HG02623 (cell line): ENCODE data around the gene CDK8.
A peak's percentile ranks its signal among the peaks of the same experiment; 100 is the strongest.
"Not testable (repeated sequence)": the region's sequence is repeated elsewhere in the genome, so short reads cannot be mapped to it uniquely, and the experiment has no call there.

Source experiments
- ATAC-seq: cut with Tn5 transposase; IDR thresholded peaks from one replicate; pipeline ENCODE4 v1.9.1; 2021; ENCODE audit warnings: moderate library complexity; ENCODE audit not compliant: unreplicated experiment

The CDK8 gene

DNA sequence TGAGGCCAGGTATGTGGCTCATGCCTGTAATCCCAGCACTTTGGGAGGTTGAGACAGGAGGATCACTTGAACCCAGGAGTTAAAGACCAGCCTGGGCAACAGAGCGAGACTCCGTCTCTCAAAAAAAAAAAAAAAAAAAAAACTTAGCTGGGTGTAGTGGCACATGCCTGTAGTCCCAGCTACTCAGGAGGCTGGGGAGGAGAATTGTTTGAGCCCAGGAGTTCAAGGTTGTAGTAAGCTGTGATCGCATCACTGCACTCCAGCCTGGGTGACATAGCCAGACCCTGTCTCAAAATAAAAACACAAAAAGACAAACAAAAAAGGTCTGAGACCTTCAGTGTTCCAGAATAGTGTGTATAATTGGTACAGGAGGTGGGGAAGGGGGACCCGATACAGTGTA, 1.9 kb upstream of the CDK8 start:
- not testable (repeated sequence) for ATAC-seq

DNA sequence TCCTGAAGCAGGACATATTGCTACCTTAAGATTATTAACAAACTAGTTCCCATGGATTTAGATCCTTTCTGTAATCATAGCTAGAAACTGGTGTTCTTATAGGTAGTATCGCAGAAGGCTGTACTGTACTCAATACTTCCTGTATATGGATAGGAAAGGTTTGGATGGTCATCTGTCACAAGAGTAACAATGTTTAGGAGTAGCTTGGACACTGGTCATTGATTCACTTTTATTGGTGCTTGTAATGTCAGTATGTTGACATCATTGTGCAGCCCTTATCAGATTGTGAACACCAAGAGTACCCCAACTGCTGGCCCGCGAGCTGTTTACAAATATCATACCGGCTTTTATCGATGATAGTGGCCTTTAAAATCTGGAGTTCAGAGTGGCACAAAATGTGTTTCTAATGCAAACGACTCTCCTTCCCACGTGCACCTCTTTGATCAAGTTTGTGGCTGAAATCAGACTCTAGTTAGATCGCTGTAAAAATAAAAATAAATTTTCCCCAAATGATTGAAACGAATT, 605 bp upstream of the CDK8 start:
- no peak for ATAC-seq

DNA sequence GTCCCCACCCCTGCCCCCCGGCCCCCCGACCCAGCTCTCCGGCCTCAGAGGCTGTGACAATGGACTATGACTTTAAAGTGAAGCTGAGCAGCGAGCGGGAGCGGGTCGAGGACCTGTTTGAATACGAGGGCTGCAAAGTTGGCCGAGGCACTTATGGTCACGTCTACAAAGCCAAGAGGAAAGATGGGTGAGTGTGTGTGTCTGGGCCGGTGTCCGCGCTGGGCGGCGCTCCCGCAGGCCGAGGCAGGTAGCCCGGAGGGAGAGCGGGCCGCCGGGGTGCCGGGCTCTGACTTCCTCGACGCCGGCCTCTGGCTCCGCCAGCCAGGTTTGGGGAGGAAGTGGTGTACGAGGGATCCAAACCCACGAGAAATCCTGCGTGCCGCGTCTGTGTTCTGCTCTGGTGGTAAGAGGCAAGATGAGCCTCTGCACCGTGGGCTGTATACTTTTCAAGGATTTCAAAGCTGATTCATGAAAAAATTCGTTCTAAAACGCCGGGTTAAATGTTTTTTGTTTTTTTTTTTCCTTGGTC, 718 bp downstream of the CDK8 start:
- ATAC-seq: peak; percentile 27

DNA sequence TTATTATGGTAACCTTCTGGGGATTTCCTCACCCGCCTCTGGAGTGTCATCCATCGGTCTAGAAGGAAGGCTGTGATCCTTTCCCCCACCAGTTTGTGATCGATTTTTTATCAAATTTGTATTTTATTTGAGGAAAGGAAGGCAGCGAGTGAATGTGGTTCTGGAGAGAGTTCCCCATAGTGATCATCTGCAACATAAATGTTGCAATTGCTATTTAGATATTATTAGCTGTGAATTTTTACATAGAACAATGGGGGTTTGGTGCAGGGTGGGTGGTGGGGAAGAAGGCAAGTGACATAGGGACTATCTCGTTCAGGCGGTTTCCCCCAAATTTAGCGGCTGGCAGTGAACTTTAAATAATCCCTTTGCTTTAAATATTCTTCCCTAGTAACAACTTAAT, 1.2 kb downstream of the CDK8 start:
- no peak for ATAC-seq

DNA sequence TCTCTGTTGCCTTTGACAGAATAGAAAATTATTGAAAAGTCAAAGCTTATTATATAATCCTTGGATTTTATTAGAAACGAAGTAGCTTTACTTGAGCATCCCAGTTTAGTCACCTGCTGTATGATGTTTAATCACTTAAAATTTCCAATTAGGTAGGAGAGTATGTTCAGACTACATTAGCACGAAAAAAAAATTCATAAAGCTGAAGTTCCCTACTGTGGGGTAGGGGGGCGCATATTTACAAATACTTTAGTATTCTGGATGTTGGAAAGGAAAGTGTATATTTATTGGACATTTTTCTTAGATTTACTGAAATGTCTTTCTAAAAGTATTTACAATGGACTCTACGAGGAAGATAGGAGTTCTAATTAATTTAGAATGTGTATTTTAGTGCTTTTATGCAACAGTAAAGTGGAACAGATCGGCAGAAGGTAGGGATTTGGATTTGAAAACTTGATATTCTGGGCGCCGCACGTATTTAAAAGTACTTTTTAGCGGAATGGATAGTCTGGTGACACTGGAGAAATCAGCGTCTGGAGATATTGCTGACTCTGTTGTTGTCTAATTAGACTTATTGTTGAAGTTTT, 1.9 kb downstream of the CDK8 start:
- no peak for ATAC-seq

DNA sequence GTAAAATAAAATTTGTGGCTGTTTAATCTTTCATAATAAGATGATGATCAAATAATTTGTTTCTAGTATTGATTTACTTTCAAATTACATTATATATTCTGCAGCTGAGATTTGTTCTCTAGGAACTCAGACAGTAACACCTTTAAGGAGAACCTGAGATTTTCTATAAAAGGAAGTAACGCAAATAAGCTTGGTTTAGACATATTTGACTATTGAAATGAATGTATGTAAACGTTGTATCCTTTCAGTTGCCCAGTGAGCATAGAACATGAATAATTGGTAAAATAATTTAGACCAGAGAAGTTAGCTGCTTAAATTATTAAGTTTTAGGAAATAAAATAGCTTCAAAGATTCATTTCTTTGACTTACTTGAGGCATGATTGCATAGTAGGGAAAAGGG, 3.1 kb downstream of the CDK8 start:
- ATAC-seq: no peak

DNA sequence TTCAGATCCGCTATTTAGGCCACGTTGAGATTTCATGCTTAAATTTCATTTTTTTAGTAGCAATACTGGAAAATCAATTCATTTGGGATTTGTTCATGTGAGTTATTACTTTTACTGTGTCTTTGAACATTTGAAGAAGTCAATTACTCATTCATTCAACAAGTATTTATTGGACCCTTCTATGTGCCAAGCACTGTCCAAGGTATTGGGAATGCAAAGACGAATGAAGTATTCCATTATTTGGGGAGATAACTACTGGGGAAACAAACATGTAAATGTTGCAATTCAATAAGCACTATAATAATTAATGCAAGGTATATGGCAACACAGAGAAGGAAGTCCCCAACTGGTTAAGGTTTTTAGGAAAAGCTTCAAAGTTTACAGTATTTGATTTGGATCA, 5.7 kb downstream of the CDK8 start:
- ATAC-seq: no peak

DNA sequence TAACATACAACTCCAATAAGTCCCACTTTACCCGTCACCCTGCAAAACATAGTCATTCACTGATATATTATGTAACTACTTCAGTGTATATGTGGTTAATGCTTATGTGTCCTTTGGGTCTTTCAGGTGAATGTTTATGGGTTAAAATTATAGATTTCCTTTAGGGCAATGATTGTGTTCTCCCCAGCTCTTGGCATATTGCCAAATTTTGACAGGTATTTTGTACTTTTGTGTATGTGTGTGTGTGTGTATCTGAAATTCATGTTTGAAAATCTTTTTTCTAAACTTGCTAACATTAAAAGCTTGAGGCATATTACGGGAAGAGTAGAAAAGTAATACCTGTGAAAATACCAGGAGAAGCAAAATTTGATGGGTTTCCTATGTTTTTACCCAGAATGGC, 8.2 kb downstream of the CDK8 start:
- no peak for ATAC-seq

DNA sequence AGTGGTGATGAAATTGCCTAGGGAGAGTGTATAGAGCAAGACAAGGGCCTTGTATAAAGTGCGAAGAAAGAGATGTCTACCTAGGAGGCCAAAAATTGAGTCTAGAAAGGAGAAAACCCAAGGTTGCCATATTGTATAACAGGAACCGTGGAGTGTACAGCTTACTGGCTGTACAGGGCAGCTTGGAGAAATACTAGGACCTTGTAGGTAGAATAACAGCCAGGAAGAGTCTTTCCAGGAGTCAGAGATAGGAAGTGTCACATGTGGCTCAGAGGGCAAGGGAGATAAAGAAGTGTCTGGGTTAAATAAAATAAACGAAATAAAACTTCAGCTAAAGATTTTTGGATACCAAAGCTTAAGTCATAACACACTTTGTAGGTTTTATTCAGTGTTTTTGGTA, 12.4 kb downstream of the CDK8 start:
- no peak for ATAC-seq

DNA sequence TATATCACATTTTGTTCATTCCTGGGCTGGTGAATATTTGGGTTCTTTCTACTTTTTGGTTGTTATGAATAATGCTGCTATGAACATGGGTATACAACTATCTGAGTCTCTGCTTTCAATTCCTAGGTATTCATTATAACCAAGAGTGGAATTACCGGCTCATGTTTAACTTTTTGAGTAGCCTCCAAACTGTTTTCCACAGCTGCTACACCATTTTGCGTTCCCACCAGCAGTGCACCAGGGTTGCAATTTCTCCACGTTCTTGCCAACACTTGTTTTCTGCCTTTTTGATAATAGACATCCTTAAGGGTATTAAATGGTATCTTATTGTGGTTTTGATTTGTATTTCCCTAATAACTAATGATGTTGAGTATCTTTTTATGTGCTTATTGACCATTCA, 16.8 kb downstream of the CDK8 start:
- ATAC-seq: no peak

DNA sequence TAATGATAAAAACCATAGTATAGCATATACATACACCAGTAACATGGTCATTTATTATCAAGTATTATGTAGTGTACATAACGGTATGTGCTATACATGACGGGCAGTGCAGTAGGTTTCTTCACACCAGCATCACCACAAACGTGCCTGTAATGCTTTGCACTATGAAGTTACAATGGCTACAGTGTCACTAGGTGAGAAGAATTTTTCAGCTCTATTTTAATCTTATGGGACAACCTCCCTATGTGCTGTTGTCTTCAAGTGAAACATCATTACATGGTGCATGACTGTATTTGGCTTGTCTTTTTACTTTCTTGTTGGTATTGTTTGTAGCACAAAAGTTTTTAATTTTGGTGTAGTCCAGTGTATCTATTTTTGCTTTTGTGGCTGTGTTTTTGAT, 18.7 kb downstream of the CDK8 start:
- no peak for ATAC-seq

DNA sequence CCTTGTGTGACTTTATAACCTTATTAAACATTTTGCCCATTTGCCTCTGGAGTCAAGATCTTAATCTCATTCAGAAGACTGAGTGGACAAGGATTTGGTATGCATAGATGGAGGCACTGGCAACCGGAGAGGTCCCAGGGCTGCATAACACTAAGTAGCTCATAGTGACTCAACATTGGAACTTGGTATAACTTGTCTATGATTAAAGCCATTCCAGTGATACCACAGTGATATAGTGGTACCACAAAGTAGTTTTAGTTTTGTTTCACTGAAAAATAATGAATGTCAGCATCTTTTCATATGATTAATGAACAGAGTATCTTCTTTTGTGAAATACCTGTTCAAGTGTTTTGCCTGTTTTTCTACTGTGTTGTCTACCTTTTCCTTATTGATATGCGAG, 26.4 kb downstream of the CDK8 start:
- no peak for ATAC-seq

DNA sequence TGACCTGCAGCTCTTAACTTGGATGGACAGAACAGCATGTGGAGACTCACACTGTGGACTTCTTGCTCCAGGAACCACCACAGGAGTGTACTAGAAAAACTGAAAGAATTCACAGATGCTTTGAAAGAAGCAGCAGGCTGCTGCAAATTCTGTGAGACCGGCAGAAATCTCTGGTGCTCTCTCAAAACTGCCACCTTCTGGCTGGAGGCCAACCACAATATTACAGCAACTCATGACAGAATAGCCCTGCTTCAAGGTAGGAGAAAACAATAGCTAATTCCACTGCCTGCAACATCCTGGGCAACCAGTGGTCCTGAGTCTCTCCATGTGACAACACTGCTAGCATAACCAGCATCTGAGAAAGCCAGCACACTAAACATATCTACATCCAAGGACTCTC, 26.9 kb downstream of the CDK8 start:
- ATAC-seq: no peak

DNA sequence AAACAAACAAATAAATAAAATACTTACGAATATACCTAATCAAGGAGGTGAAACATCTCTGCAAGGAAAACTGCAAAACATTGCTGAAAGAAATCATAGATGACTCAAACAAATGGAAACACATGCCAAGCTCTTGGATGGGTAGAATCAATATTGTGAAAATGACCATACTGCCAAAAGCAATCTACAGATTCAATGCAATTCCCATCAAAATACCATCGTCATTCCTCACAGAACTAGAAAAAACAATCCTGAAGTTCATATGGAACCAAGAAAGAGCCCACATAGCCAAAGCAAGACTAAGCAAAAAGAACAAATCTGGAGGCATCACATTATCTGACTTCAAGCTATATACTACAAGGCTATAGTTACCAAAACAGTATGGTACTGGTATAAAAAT, 32.0 kb downstream of the CDK8 start:
- ATAC-seq: not testable (repeated sequence)

DNA sequence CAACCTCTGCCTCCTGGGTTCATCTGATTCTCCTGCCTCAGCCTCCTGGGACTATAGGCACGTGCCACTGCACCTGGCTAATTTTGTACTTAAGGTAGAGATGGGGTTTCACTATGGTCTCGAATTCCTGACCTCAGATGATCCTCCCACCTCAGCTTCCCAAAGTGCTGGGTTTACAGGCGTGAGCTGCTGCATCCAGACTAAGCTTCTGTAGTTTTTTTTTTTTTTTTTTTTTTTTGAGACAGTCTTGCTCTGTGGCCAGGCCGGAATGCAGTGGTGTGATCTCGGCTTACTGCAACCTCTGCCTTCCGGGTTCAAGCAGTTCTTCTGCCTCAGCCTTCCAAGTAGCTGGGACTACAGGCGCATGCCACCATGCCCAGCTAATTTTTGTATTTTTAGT, 34.9 kb downstream of the CDK8 start:
- ATAC-seq: not testable (repeated sequence)

DNA sequence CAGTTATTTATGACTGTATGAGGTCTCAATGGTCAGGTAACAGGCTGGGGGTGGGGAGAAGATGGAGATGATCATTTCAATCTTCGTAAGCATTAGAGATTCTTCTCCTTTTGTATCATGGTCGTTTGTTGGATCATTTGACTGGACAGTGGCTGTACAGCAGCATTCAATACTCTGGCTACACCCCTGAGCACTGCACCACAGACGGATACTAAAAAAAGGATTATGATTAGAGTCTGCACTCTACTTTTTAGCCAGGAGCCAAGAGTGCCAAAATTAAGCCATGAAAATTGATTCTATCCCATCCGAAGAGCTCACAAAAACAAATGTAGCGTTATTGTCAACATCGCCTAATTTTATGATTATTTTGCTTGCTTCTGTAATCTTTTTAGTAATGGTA, 41.9 kb downstream of the CDK8 start:
- ATAC-seq: no peak

DNA sequence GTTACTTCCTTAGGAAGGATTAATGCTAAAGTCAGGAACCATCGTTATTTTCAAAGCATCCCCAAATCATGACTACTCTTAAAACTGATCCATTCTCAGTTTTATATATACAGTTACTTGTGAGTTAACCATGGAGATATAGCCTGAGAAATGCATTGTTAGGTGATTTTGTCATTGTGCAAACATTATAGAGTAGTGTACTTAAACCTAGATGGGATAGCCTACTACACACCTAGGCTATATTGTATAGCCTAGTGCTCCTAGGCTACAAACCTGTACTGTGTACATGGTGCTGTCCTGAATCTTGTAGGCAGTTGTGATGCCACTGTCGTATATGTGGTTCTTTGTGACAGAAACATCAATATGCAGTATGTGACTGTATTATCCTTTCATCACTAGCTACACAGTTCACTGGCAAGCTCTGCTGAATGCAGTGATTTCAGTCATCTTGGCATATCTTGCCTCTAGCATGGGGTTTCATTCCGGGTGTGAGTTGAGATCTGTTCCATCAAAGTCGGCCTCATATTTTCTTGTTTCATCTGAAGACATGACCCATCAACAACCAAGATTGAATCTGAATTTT, 45.3 kb downstream of the CDK8 start:
- no peak for ATAC-seq

DNA sequence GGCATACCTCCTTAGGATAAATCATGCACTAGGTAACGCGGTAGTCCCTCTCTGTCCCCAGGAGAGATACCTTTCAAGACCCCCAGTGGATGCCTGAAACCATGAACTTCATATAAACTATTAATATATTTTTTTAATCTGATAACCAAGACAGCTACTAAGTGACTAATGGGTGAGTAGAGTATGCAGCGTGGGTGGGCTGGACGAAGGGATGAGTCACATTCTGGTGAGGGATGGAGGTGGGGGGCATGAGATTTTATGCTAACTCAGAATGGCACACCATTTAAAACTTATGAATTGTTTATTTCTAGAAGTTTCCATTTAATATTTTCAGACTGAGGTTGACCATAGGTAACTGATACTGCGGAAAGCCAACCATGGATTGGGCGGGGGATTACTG, 46.2 kb downstream of the CDK8 start:
- no peak for ATAC-seq

DNA sequence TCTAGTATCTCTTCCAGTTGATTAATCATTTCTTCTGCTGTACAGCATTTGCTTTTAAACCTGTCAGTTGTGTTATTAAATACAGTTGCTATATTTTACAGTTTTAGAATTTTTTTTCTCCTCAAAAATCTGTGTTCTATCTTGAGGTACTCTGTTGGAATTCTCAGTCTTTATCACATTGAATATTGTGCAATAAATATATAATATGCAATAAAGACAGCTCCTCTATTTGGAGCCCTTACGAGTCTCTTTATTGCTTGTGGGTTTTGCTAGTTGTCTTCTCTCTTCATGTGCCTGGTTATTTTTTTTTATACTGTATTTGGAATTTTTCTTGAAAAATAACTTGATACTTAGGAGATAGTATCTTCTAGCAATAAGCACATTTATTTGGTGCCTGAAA, 51.7 kb downstream of the CDK8 start:
- ATAC-seq: no peak

DNA sequence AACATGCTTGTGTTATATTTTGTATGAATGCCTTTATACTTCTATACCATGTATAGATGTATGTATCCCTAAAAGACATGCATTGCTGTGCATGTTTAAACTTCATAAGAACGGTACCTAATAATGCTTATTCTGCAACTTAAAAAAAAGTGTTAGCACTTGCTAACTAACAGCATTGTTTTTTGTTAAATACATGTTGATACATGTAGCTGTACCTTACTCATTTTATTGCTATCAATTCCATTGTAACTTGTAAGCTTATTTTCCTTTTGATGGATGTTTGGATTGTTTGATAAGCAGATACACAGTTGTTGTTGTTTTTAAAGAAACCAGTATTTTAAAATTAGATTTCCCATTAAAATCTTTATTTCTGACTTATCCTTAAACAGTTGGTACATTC, 53.8 kb downstream of the CDK8 start:
- ATAC-seq: no peak

DNA sequence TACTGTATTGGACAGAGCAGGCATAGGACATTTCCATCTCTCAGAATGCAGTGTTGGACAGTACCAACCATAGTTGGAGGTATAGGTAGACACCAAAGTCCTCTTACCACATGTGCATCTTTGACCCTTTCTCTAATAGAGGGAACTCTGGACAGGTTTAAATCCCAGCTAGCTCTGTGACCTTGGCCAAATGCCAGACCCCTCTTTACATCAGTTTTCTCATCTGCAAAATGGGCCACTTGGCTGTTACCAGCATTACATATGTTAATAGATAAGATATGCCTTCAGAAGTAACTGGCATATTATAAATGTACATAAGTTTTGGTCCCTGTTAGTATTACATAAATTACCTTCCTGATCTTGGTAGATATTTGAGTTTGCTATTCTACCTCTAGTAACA, 54.3 kb downstream of the CDK8 start:
- ATAC-seq: no peak

DNA sequence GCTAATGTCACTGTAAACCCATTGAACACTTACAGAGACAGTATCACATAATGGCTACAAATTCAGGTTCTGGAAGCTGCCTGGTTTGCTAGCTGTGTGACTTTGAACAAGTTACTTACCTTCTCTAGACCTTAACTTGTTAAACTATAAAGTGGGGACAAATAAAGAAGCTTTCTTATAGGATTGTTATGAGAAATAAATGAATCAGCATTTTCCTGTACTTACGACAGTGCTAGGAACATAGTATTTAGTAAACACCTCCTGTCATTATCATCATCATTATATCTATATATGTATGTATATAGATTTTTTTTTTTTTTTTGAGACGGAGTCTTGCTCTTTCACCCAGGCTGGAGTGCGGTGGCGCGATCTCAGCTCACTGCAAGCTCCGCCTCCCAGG, 54.9 kb downstream of the CDK8 start:
- no peak for ATAC-seq

DNA sequence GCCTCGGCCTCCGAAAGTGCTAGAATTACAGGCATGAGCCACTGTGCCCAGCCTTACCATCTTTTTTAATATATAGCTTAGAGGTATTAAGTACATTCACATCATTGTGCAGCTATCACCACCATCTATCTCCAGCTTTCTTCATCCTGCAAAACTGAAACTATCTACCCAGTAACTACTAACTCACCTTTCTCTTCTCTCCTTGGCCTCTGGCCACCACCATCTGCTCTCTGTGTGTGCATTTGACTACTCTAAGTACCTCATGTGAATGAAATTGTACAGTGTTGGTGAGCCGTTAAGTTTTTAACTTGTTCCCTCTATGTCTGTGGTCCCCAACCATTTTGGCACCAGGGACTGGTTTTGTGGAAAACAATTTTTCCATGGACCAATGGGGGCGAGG, 56.1 kb downstream of the CDK8 start:
- ATAC-seq: no peak
